GM23338 (cell line): ENCODE data around the gene UGCG. TPM values are rescaled to one million over a fixed set of nuclear protein-coding genes. Genes with fewer than 3 reads are reported as not detected.

Source experiments
- ATAC-seq: fragments of 200-7000 bp; cut with Tn5 transposase; 3 replicates; pipeline ENCODE4 v1.9.1; 2020
- DNase-seq: peaks from one replicate; pipeline ENCODE4 v3.0.0-alpha.2; 2015; ENCODE audit warnings: low spot score
- H2AFZ ChIP-seq: fragments of 200-600 bp; sonication (generic); 2 replicates; pipeline ENCODE4 v1.8.0; 2016; ENCODE audit warnings: antibody characterized with exemption, mild to moderate bottlenecking, moderate library complexity
- H3F3A ChIP-seq: fragments of 200-600 bp; sonication (generic); replicated peaks from 2 replicates; pipeline ENCODE4 v1.8.0; 2017; ENCODE audit warnings: antibody characterized with exemption, mixed run types, low read depth
- H3K27ac ChIP-seq: fragments of 200-600 bp; sonication (generic); 2 replicates; pipeline ENCODE4 v1.6.1; 2016; ENCODE audit warnings: low read depth
- H3K27me3 ChIP-seq: fragments of 200-600 bp; sonication (generic); 2 replicates; pipeline ENCODE4 v1.8.0; 2016; ENCODE audit warnings: mild to moderate bottlenecking, mixed run types, moderate library complexity; ENCODE audit not compliant: insufficient read depth
- H3K36me3 ChIP-seq: fragments of 200-600 bp; sonication (generic); 2 replicates; pipeline ENCODE4 v1.8.0; 2016; ENCODE audit warnings: mild to moderate bottlenecking; ENCODE audit not compliant: insufficient read depth
- H3K4me1 ChIP-seq: fragments of 200-600 bp; sonication (generic); 2 replicates; pipeline ENCODE4 v1.8.0; 2016; ENCODE audit warnings: mild to moderate bottlenecking, moderate library complexity; ENCODE audit not compliant: insufficient read depth
- H3K4me2 ChIP-seq: fragments of 200-600 bp; sonication (generic); 2 replicates; pipeline ENCODE4 v1.7.1; 2017; ENCODE audit warnings: mixed run types
- H3K4me3 ChIP-seq: fragments of 200-600 bp; sonication (generic); 2 replicates; pipeline ENCODE4 v1.6.1; 2016; ENCODE audit warnings: mixed run types
- H3K79me2 ChIP-seq: fragments of 200-600 bp; sonication (generic); replicated peaks from 2 replicates; pipeline ENCODE4 v1.8.0; 2017; ENCODE audit warnings: mild to moderate bottlenecking; ENCODE audit not compliant: insufficient read depth
- H3K9me2 ChIP-seq: fragments of 200-600 bp; sonication (generic); 2 replicates; pipeline ENCODE4 v1.8.0; 2017; ENCODE audit not compliant: insufficient read depth
- H4K20me1 ChIP-seq: fragments of 200-600 bp; sonication (generic); replicated peaks from 2 replicates; pipeline ENCODE4 v1.8.0; 2017; ENCODE audit warnings: mild to moderate bottlenecking; ENCODE audit not compliant: insufficient read depth
- H3K27ac Mint-ChIP-seq: 2 replicates; pipeline ENCODE4 v1.8.0; 2020; ENCODE audit warnings: inconsistent platforms, mild to moderate bottlenecking, moderate library complexity, mixed read lengths
- H3K27me3 Mint-ChIP-seq: 3 replicates; pipeline ENCODE4 v1.8.0; 2022; ENCODE audit warnings: low read depth, mild to moderate bottlenecking, moderate library complexity, mixed read lengths, inconsistent platforms; ENCODE audit not compliant: insufficient read depth, poor library complexity
- H3K36me3 Mint-ChIP-seq: 3 replicates; pipeline ENCODE4 v1.8.0; 2021; ENCODE audit warnings: low read depth, mild to moderate bottlenecking, inconsistent platforms, moderate library complexity, mixed read lengths
- H3K4me1 Mint-ChIP-seq: 3 replicates; pipeline ENCODE4 v1.8.0; 2020; ENCODE audit warnings: mild to moderate bottlenecking, inconsistent platforms, mixed read lengths
- H3K4me3 Mint-ChIP-seq: 3 replicates; pipeline ENCODE4 v1.8.0; 2021; ENCODE audit warnings: moderate library complexity, mild to moderate bottlenecking, inconsistent platforms, mixed read lengths
- H3K9me3 Mint-ChIP-seq: 3 replicates; pipeline ENCODE4 v1.8.0; 2020; ENCODE audit warnings: moderate library complexity, mild to moderate bottlenecking, inconsistent platforms, mixed read lengths
- CREB1 ChIP-seq: fragments of 250-450 bp; sonication (Bioruptor Pico); IDR thresholded peaks from 2 replicates; pipeline ENCODE4 v1.5.0; 2020; ENCODE audit warnings: low read depth, mild to moderate bottlenecking, moderate library complexity
- CTCF ChIP-seq, 2 experiments: fragments of 200-600 bp in 1 of 2; sonication (generic) in 1 of 2; conservative IDR thresholded peaks; 2 replicates each; pipeline versions ENCODE4 v1.5.1 to v1.6.1; 2016 to 2017; ENCODE audit warnings: antibody characterized with exemption in 2 of 2, low read depth in 2 of 2, mild to moderate bottlenecking in 2 of 2, moderate library complexity in 1 of 2
- EZH2phosphoT487 ChIP-seq: fragments of 200-600 bp; sonication (generic); IDR thresholded peaks from one replicate; pipeline ENCODE4 v1.8.1; 2018; ENCODE audit warnings: antibody characterized with exemption; ENCODE audit not compliant: unreplicated experiment
- JUNB ChIP-seq: IDR thresholded peaks from one replicate; pipeline ENCODE4 v1.6.1; 2016; ENCODE audit warnings: antibody characterized with exemption; ENCODE audit not compliant: unreplicated experiment
- NANOG ChIP-seq: IDR thresholded peaks from 2 replicates; pipeline ENCODE4 v1.6.1; 2016; ENCODE audit warnings: antibody characterized with exemption, borderline replicate concordance
- POLR2AphosphoS5 ChIP-seq: IDR thresholded peaks from 2 replicates; pipeline ENCODE4 v1.6.1; 2016; ENCODE audit warnings: antibody characterized with exemption, low read depth
- REST ChIP-seq: IDR thresholded peaks from one replicate; pipeline ENCODE4 v1.6.1; 2018; ENCODE audit warnings: antibody characterized with exemption; ENCODE audit not compliant: unreplicated experiment
- STAT1 ChIP-seq: IDR thresholded peaks from one replicate; pipeline ENCODE4 v1.6.1; 2016; ENCODE audit warnings: antibody characterized with exemption; ENCODE audit not compliant: unreplicated experiment
- ZNF114 ChIP-seq: fragments of 250-450 bp; sonication (Bioruptor Pico); IDR thresholded peaks from 2 replicates; pipeline ENCODE4 v1.5.0; 2020; ENCODE audit warnings: mild to moderate bottlenecking, moderate library complexity
- ZNF331 ChIP-seq: fragments of 250-450 bp; sonication (Bioruptor Pico); IDR thresholded peaks from 2 replicates; pipeline ENCODE4 v1.5.0; 2020; ENCODE audit warnings: low read depth, mild to moderate bottlenecking, moderate library complexity
- polyA plus RNA-seq: library from polyadenylated mRNA; unstranded; fragments of >200 nt; fragmentation: Nextera tagmentation; extraction: Ambion mirVana; gene quantifications from 2 replicates; pipeline ENCODE4 v1.2.1, GENCODE V29; 2016
- total RNA-seq: library from RNA; depleted of rRNA; stranded (reverse); fragments of >200 nt; shearing (Covaris generic); gene quantifications from 2 replicates; pipeline ENCODE4 v1.2.3, GENCODE V29; 2014
- TF ChIP-seq, protein P1 (sequence below): IDR thresholded peaks from 2 replicates; pipeline ENCODE4 v1.6.1; 2016; ENCODE audit warnings: antibody characterized with exemption

The UGCG gene
- total and polyA plus RNA-seq, 2 experiments from 2014 or later, result 30.4 to 44.9 TPM

GRCh38 chr9:111961575-111961974 is 65.0 kb downstream of the UGCG start:
- DNase-seq (no peak), ATAC-seq (no peak)
- Mint-ChIP-seq H3K27ac (no peak overlapping the region), H3K9me3 (no peaks in the 10 kb centered on the region), H3K27me3 (no peaks in the 10 kb centered on the region), H3K4me3 (no peak overlapping the region), H3K36me3 (no peaks in the 10 kb centered on the region), H3K4me1 (peaks cover 5% of the 10 kb centered on the region; the same call in 1 of the 3 replicates)
- Histone ChIP-seq H2AFZ (no peak overlapping the region), H3K4me1 (no peaks in the 10 kb centered on the region), H3K79me2 (no peaks in the 10 kb centered on the region), H3K27ac (no peak overlapping the region), H4K20me1 (no peaks in the 10 kb centered on the region), H3K4me2 (no peak overlapping the region), H3K36me3 (no peaks in the 10 kb centered on the region), H3K9me2 (no peaks in the 10 kb centered on the region), H3K4me3 (no peak overlapping the region), H3F3A (no peaks in the 10 kb centered on the region), H3K27me3 (no peaks in the 10 kb centered on the region)
- TF ChIP-seq EZH2phosphoT487 (no peak), JUNB (no peak), CTCF (conservative IDR thresholded peaks at IDR 0.05; ENCODE audit: low read depth in 2 of 2) (no peak), CREB1 (no peak), NANOG (no peak)
- TF ChIP-seq, protein P1, sequence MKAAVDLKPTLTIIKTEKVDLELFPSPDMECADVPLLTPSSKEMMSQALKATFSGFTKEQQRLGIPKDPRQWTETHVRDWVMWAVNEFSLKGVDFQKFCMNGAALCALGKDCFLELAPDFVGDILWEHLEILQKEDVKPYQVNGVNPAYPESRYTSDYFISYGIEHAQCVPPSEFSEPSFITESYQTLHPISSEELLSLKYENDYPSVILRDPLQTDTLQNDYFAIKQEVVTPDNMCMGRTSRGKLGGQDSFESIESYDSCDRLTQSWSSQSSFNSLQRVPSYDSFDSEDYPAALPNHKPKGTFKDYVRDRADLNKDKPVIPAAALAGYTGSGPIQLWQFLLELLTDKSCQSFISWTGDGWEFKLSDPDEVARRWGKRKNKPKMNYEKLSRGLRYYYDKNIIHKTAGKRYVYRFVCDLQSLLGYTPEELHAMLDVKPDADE, result no peak

DNA sequence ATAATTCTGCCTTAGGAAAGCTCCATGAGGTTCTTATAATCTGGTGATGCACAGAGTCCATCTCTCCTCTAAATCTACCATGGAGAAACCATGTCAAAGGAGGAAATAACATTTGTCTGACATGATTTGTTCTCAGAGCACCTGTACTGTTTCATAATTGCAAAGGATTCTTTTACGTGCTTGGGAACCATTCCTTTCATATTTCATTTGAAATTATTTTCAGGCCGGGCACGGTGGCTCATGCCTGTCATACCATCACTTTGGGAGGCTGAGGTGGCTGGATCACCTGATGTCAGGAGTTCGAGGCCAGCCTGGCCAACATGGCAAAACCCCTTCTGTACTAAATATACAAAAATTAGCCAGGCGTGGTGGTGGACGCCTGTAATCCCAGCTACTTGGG is 65.4 kb downstream of the UGCG start:
- ATAC-seq (no peak), DNase-seq (no peak)
- Mint-ChIP-seq H3K4me3 (no peak overlapping the region), H3K9me3 (no peaks in the 10 kb centered on the region), H3K27ac (no peak overlapping the region), H3K27me3 (no peaks in the 10 kb centered on the region), H3K36me3 (no peaks in the 10 kb centered on the region), H3K4me1 (peaks cover 5% of the 10 kb centered on the region; the same call in 1 of the 3 replicates)
- Histone ChIP-seq H3K4me1 (no peaks in the 10 kb centered on the region), H4K20me1 (no peaks in the 10 kb centered on the region), H3K4me3 (no peak overlapping the region), H3K79me2 (no peaks in the 10 kb centered on the region), H3F3A (no peaks in the 10 kb centered on the region), H2AFZ (no peak overlapping the region), H3K27ac (no peak overlapping the region), H3K36me3 (no peaks in the 10 kb centered on the region), H3K27me3 (no peaks in the 10 kb centered on the region), H3K4me2 (no peak overlapping the region), H3K9me2 (no peaks in the 10 kb centered on the region)
- TF ChIP-seq CREB1, result no peak
- no peak for TF ChIP-seq EZH2phosphoT487
- no peak for TF ChIP-seq STAT1
- TF ChIP-seq, protein P1, result no peak
- TF ChIP-seq JUNB, result no peak
- no peak for TF ChIP-seq NANOG
- TF ChIP-seq ZNF331, result no peak
- TF ChIP-seq REST, result no peak
- no peak for TF ChIP-seq POLR2AphosphoS5
- no peak for TF ChIP-seq ZNF114 (CRISPR knock-in tag)
